Fibroblast of the aortic adventitia (primary cell): ENCODE measurements around the gene CCDC6. TPM values are rescaled to one million over a fixed set of nuclear protein-coding genes. Genes with fewer than 3 reads are reported as not detected.

Experiments used
- DNase-seq: peaks from one replicate; pipeline ENCODE4 v3.0.0-alpha.2; 2010; ENCODE audit warnings: low read depth
- H3K4me3 ChIP-seq: 2 replicates; pipeline ENCODE4 v1.5.1; 2011; ENCODE audit warnings: low read depth, mild to moderate bottlenecking, control low read depth, low read length, moderate library complexity
- total RNA-seq: library from RNA; depleted of rRNA; stranded (reverse); fragments of >200 nt; gene quantifications from 2 replicates; pipeline ENCODE4 v1.2.3, GENCODE V29; 2012; ENCODE audit warnings: low replicate concordance
- TF ChIP-seq, protein P1 (sequence below): IDR thresholded peaks from 2 replicates; pipeline ENCODE4 v1.5.1; 2011; ENCODE audit warnings: mild to moderate bottlenecking, low read length, control low read depth, inconsistent platforms; ENCODE audit not compliant: insufficient read depth

The CCDC6 gene
- total RNA-seq, 1 donor, result 44.1 TPM

DNA sequence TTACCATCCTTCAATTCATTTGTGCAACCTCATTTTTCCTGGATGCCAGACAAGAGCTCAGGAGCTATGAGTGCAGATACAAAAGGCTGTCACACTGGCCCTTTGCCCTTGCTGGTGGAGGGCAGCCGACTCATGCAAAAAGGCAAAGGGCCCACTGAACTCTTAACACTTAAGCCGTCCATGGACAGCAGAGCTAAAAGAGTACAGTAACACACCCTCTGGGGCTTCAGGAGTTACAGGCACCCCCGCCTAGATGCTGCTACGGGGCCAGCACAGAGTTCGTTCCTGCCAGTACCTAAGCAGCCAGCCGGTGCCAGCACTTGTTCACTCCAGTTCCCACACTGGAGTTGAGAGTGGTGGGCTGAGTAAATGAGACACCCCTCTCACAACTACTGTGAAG is 83.2 kb downstream of the CCDC6 start:
- H3K4me3 ChIP-seq, result no peak overlapping the region
- no peak for DNase-seq
- TF ChIP-seq, protein P1, sequence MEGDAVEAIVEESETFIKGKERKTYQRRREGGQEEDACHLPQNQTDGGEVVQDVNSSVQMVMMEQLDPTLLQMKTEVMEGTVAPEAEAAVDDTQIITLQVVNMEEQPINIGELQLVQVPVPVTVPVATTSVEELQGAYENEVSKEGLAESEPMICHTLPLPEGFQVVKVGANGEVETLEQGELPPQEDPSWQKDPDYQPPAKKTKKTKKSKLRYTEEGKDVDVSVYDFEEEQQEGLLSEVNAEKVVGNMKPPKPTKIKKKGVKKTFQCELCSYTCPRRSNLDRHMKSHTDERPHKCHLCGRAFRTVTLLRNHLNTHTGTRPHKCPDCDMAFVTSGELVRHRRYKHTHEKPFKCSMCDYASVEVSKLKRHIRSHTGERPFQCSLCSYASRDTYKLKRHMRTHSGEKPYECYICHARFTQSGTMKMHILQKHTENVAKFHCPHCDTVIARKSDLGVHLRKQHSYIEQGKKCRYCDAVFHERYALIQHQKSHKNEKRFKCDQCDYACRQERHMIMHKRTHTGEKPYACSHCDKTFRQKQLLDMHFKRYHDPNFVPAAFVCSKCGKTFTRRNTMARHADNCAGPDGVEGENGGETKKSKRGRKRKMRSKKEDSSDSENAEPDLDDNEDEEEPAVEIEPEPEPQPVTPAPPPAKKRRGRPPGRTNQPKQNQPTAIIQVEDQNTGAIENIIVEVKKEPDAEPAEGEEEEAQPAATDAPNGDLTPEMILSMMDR, result no peak

DNA sequence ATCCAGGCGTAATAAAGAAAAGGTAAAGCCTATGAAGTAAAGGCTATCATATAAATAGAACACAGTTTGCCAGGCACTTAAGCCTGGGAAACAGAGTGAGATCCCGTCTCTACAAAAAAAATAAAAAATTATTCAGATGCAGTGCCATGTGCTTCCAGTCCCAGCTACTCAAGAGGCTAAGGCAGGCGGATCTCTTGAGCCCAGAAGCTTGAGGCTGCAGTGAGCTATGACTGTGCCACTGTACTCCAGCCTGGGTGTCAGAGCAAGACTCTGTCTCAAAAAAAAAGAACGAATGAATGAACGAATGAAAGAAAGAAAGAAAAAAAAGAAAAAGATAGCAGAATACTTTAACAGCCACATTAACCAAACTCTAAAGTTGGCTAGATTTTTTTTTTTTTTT is 85.9 kb downstream of the CCDC6 start:
- no peak for DNase-seq
- TF ChIP-seq, protein P1, result no peak
- H3K4me3 ChIP-seq, result no peak overlapping the region

DNA sequence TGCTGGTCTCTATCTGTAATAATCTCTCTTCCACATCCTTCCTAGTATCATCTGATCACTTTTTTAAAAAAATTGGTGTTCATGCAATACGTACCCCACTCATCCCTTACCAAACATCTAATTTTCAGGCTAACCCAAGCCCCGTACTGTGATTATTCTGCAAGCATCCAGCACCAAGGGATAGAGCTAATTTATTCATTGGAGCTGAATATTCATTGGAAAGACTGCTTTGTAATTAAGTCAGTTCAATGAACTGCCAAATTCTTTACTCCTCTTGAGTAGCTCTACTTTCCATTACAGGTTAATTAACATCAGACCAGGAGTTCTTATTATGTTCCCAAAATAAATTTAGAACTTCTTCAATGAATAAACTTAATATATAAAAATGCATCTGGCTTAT is 86.7 kb downstream of the CCDC6 start:
- no peak for DNase-seq
- TF ChIP-seq, protein P1, result no peak
- no peak overlapping the region for H3K4me3 ChIP-seq

DNA sequence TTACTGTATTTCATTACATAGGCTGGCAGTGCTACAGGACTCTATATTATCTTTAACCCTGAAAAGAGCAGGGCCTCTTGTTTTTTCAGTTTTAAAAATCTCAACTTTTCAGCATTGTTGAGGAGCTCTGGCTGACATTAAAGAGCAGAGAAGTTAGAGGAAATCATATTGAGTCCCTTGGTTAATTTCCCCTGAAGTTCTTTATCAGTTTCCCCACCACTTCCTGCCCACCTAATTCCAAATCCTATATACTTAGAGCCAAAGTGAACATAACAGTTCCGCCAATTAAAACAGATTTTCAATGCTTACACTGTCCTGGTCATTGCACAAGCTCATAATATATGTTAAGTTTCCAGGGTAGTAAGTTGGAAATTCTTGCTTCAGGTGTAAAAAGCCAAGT is 87.1 kb downstream of the CCDC6 start:
- no peak overlapping the region for H3K4me3 ChIP-seq
- TF ChIP-seq, protein P1, result no peak
- no peak for DNase-seq

DNA sequence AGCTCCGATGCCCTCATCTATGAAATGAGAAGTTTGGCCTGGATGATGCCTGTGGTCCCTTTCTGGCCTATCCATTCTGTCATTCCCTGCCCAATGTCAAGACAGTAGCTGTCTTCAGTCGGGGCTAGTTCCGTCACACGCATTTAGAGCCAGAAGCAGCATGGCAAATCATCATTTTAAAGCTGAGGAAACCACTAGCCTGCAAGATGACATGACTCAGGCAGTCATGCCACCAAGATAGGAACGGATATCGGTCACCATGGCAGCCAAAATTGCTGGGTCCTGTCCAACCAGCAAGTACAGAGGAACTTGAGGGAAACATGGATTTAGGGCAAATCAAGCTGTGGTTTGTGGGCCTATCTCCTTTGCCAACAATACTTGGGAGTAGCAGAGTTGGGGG is 88.6 kb downstream of the CCDC6 start:
- H3K4me3 ChIP-seq, result no peak overlapping the region
- peak; percentile 22 for DNase-seq
- TF ChIP-seq, protein P1, result no peak

DNA sequence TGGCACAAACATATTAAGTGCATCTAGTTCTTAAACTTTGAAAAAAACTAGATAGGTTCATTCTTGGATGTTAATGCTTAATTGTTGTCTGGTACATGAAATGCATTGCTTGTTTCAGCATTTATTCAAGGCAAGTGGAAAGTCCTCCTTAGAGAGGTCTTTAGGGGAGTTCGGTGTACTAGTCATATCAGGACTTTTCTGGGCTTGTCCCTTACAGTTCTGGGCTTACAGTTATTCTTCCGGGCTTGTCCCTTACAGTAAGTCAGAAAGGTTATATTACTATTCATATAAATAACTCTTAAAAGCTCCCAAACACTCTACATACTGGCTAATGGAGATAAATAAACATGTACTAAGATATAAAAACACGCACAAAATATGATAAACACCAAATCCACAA is 91.5 kb downstream of the CCDC6 start:
- DNase-seq, result no peak

More for the DNA sequence above, 91.5 kb downstream of the CCDC6 start:
- H3K4me3 ChIP-seq, result no peak overlapping the region
- TF ChIP-seq, protein P1, result no peak
